Lower leg skin (tissue), 4 donors: Measurements from ENCODE around the gene PARM1. TPM values are rescaled to one million over a fixed set of nuclear protein-coding genes. Genes with fewer than 3 reads are reported as not detected.

Experiments
- DNase-seq, 2 donors: peaks; one replicate each; pipeline ENCODE4 v3.0.0-alpha.2; 2019; ENCODE audit warnings: low spot score in 2 of 2
- H3K4me3 ChIP-seq: fragments of 200-600 bp; sonication (generic); 2 replicates; pipeline ENCODE4 v1.5.1; 2017; ENCODE audit warnings: mild to moderate bottlenecking, low read depth; ENCODE audit not compliant: poor library complexity, severe bottlenecking
- POLR2A ChIP-seq, 2 donors: fragments of 450-650 bp; IDR thresholded peaks; one replicate each; pipeline ENCODE4 v1.6.1; 2016 to 2017; ENCODE audit warnings: antibody characterized with exemption in 2 of 2, mild to moderate bottlenecking in 1 of 2, moderate library complexity in 1 of 2
- WGBS, 2 donors: methylation state at CpG; one replicate each; pipeline ENCODE4 v1.1.5; 2018; 5-methylcytosine and 5-hydroxymethylcytosine counted together
- intact Hi-C: fragments of 100-400 bp; cut with DNase I; formaldehyde crosslinking; loops from one replicate; pipeline ENCODE4 v1.15.0; 2023; ENCODE audit warnings: low total_unique reads
- total RNA-seq, 4 donors: library from RNA; depleted of rRNA; stranded (reverse); fragments of >200 nt; gene quantifications; one replicate each; pipeline ENCODE4 v1.1.0, GENCODE V29; 2016
- TF ChIP-seq, protein P1 (sequence below), 3 donors: fragments of 450-650 bp; IDR thresholded peaks; one replicate each; pipeline ENCODE4 v1.5.1; 2016; ENCODE audit warnings: antibody characterized with exemption in 3 of 3, mild to moderate bottlenecking in 3 of 3, moderate library complexity in 2 of 3

PARM1 gene
- total RNA-seq, 4 donors from 2014 or later = 7.1 to 28.0 (median 10.9) TPM

DNA sequence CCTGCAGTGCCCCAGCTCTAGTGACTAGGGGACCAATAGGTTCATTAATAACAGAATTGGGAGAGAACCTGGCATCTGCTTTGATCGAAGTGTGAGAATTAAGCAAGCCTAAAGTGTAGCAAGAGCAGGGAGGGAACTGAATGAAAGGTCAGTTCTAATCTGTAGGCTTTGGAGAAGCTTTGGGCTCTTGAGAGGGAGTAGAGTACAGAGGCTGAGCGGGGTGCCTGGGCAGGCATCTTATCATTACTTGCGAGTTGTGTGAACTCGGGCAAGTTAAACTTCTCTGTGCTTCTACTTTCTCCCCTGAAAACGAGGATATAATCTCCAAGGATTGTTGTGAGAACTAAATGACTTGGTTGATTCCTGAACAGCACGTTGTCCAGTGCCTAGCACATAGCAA lies 906 bp upstream of the PARM1 start:
- H3K4me3 ChIP-seq = no peak overlapping the region
- 79 to 82% methylated on average over 6 of the region's 6 CpGs for WGBS, 2 donors
- no peak for TF ChIP-seq POLR2A (IDR thresholded peaks at IDR 0.05)
- TF ChIP-seq, protein P1, sequence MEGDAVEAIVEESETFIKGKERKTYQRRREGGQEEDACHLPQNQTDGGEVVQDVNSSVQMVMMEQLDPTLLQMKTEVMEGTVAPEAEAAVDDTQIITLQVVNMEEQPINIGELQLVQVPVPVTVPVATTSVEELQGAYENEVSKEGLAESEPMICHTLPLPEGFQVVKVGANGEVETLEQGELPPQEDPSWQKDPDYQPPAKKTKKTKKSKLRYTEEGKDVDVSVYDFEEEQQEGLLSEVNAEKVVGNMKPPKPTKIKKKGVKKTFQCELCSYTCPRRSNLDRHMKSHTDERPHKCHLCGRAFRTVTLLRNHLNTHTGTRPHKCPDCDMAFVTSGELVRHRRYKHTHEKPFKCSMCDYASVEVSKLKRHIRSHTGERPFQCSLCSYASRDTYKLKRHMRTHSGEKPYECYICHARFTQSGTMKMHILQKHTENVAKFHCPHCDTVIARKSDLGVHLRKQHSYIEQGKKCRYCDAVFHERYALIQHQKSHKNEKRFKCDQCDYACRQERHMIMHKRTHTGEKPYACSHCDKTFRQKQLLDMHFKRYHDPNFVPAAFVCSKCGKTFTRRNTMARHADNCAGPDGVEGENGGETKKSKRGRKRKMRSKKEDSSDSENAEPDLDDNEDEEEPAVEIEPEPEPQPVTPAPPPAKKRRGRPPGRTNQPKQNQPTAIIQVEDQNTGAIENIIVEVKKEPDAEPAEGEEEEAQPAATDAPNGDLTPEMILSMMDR (IDR thresholded peaks at IDR 0.05) = no peak
- DNase-seq = no peak
- intact Hi-C loops = no loop called here

DNA sequence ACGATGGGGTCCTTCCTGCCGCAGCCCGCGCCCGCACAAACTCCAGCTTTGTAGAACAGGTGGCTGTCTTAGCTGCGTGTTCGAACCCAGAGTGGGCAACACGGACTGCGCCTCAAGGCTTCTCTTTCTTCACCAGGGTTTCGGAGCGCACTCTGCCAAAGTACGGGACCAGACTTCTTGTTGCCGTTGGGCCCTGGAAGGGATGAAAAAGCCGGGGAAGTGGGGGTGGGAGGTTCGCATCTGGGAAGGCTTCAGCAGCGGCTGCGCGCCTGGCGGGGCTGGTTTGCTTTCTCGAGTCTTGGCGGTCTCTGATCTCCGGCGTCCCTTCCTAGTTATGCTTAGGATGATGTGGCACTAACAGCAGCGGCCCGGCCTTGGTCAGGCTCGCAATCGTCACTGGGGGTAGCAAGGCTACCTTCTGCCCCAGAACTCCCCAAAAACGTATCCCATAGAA lies 673 bp downstream of the PARM1 start:
- no peak for TF ChIP-seq POLR2A (IDR thresholded peaks at IDR 0.05)
- TF ChIP-seq, protein P1 (IDR thresholded peaks at IDR 0.05) = no peak
- no peak for DNase-seq
- WGBS, 2 donors = 1% methylated on average over 17 to 28 of the region's 28 CpGs
- intact Hi-C loops = no loop called here
- H3K4me3 ChIP-seq = peak overlapping the region; percentile 43

DNA sequence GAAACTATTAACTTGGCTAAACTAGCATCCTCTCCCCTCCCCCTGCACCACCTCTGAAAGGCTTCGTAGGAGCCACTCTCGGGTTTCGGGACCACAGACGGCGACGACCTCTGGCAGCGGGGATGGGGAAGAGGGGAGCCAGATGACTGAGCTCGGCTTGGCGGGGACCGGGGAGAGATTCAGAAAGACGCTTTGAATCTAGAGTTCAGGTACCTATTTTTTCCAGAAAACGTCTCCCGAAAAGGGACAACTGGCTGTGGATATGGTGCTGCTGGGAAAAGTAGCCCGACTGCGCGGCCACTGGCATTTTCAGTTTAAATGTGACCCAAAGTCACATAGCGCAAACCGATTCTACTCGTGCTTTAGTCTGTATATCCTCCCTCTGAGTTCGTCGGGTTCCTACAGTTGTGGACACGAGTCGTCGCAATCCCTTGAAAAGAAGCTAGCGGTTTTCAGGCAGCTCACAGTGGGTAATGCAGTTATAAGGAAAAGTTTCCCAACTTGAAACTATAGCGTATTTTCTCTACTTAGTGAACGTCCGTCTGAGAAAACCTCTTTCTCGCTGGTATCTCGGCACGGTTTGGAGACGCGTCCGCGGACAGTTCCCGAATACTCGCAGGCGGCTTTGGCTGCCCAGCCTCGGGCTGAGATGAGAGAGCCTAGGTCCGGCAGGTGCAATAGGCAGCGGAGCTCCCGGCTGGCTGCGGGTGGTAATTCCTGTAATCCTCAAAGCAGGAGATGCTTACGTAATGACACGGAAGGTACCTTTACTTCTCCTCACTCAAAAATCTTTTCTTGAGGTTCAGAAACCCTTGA lies 1.3 kb downstream of the PARM1 start:
- intact Hi-C loops = no loop called here
- H3K4me3 ChIP-seq = no peak overlapping the region
- no peak for DNase-seq
- 2% methylated on average over 45 of the region's 45 CpGs for WGBS, 2 donors
- TF ChIP-seq, protein P1 (IDR thresholded peaks at IDR 0.05) = no peak
- TF ChIP-seq POLR2A (IDR thresholded peaks at IDR 0.05) = no peak

DNA sequence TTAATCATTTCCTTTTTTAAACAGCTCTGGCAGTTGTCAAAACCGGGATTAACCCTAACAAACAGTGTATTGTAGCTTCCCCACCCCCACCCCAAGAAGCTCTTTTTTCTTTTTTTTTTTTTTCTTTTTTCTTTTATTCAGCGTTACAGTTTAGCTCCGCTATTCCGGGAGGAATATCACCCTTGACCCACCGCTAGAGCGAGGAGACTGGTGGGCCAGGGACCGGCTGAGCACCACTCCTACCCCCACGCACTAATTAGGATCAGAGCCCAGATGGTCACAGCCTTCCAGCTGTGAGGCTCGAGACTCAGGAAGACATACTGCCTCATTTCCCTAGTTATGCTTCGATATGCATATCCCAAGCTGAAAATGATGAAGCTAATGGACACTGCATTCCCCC lies 2.0 kb downstream of the PARM1 start:
- 38 to 42% methylated on average over 10 of the region's 10 CpGs for WGBS, 2 donors
- intact Hi-C loops = no loop called here
- H3K4me3 ChIP-seq = no peak overlapping the region
- TF ChIP-seq, protein P1 (IDR thresholded peaks at IDR 0.05) = no peak
- no peak for TF ChIP-seq POLR2A (IDR thresholded peaks at IDR 0.05)
- no peak for DNase-seq

DNA sequence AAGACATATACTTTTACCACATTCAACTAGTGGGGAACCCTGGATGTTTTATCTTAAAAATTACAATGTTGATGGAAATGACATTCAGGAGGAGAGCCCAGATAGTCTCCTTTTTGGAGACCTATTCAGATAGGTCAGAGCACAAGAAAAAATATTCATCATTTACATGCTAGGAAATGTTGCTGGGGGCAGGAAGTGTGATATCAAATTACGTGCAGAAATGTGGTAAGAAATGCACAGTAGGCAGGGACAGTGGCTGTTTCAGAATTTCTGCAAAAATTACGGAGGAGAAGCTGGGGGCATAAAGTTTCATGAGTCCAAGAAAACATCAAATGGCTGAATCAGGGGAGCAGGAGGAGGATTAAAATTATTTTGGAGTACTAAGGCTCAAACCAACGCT lies 8.2 kb downstream of the PARM1 start:
- WGBS, 2 donors = 71 to 81% methylated on average over 3 of the region's 3 CpGs
- intact Hi-C loops = no loop called here
- DNase-seq = no peak
- H3K4me3 ChIP-seq = no peak overlapping the region
- TF ChIP-seq, protein P1 (IDR thresholded peaks at IDR 0.05) = no peak
- no peak for TF ChIP-seq POLR2A (IDR thresholded peaks at IDR 0.05)
